ENCODE results near the gene CFHR5. TPM values are rescaled to one million over a fixed set of nuclear protein-coding genes. Genes with fewer than 3 reads are reported as not detected.

Gene CFHR5
- polyA plus RNA-seq, 1 donor from 2014 or later = not detected

- Histone ChIP-seq H3K36me3 (ENCODE audit: insufficient read depth, low read length) (no peaks in the 10 kb centered on the region), H3K27me3 (ENCODE audit: insufficient read depth, low read depth, low read length) (no peaks in the 10 kb centered on the region), H3K9ac (ENCODE audit: low read length) (no peak overlapping the region), H3K9me3 (ENCODE audit: low read length) (no peaks in the 10 kb centered on the region), H3K79me2 (replicated peaks; ENCODE audit: insufficient read depth, low read length) (no peaks in the 10 kb centered on the region), H3K27ac (ENCODE audit: low read length) (no peak overlapping the region), H3K4me2 (ENCODE audit: low read length) (no peak overlapping the region), H3K4me3 (ENCODE audit: low read length) (no peak overlapping the region), H4K20me1 (ENCODE audit: insufficient read depth) (no peaks in the 10 kb centered on the region), H2AFZ (ENCODE audit: low read depth, low read length) (no peak overlapping the region), H3F3A (ENCODE audit: insufficient read depth, low read length, poor library complexity, severe bottlenecking) (no peaks in the 10 kb centered on the region), H3K9me2 (ENCODE audit: insufficient read depth, low read length) (no peaks in the 10 kb centered on the region)
- no peak for TF ChIP-seq REST (IDR thresholded peaks at IDR 0.05; ENCODE audit: borderline replicate concordance)
- TF ChIP-seq EP300 (conservative IDR thresholded peaks at IDR 0.05; ENCODE audit: poor library complexity, severe bottlenecking) = no peak
- TF ChIP-seq RAD21 (conservative IDR thresholded peaks at IDR 0.05) = no peak
- no peak for TF ChIP-seq TAF1 (IDR thresholded peaks at IDR 0.05; ENCODE audit: low read depth)
- no peak for TF ChIP-seq SMC3 (conservative IDR thresholded peaks at IDR 0.05; ENCODE audit: poor library complexity)
- no peak for TF ChIP-seq CTCF (IDR thresholded peaks at IDR 0.05; ENCODE audit: poor library complexity, severe bottlenecking)
- no peak for TF ChIP-seq MXI1 (conservative IDR thresholded peaks at IDR 0.05; ENCODE audit: poor library complexity, severe bottlenecking)
- no peak for TF ChIP-seq EZH2 (IDR thresholded peaks at IDR 0.05; ENCODE audit: borderline replicate concordance, insufficient read depth, low read length, poor library complexity, severe bottlenecking)
- TF ChIP-seq POLR2AphosphoS5 (IDR thresholded peaks at IDR 0.05) = no peak
Observed at GRCh38 chr1:197011614-197012013, 34.3 kb downstream of the CFHR5 start.

GRCh38 chr1:197013234-197013633 lies 35.9 kb downstream of the CFHR5 start:
- H3K9ac ChIP-seq (ENCODE audit: low read length) = no peak overlapping the region
- H3K27me3 ChIP-seq (ENCODE audit: insufficient read depth, low read depth, low read length) = no peaks in the 10 kb centered on the region
- no peak for TF ChIP-seq REST (IDR thresholded peaks at IDR 0.05; ENCODE audit: borderline replicate concordance)
- TF ChIP-seq RAD21 (conservative IDR thresholded peaks at IDR 0.05) = no peak
- TF ChIP-seq EZH2 (IDR thresholded peaks at IDR 0.05; ENCODE audit: borderline replicate concordance, insufficient read depth, low read length, poor library complexity, severe bottlenecking) = no peak
- TF ChIP-seq TAF1 (IDR thresholded peaks at IDR 0.05; ENCODE audit: low read depth) = no peak
- TF ChIP-seq SMC3 (conservative IDR thresholded peaks at IDR 0.05; ENCODE audit: poor library complexity) = no peak
- no peak for TF ChIP-seq EP300 (conservative IDR thresholded peaks at IDR 0.05; ENCODE audit: poor library complexity, severe bottlenecking)
- no peak for TF ChIP-seq POLR2AphosphoS5 (IDR thresholded peaks at IDR 0.05)
- TF ChIP-seq MXI1 (conservative IDR thresholded peaks at IDR 0.05; ENCODE audit: poor library complexity, severe bottlenecking) = no peak
- no peak for TF ChIP-seq CTCF (IDR thresholded peaks at IDR 0.05; ENCODE audit: poor library complexity, severe bottlenecking)
- H3K4me2 ChIP-seq (ENCODE audit: low read length) = no peak overlapping the region
- H3K27ac ChIP-seq (ENCODE audit: low read length) = no peak overlapping the region
- H2AFZ ChIP-seq (ENCODE audit: low read depth, low read length) = no peak overlapping the region
- H3K36me3 ChIP-seq (ENCODE audit: insufficient read depth, low read length) = no peaks in the 10 kb centered on the region
- no peaks in the 10 kb centered on the region for H3K79me2 ChIP-seq (replicated peaks; ENCODE audit: insufficient read depth, low read length)
- no peaks in the 10 kb centered on the region for H3F3A ChIP-seq (ENCODE audit: insufficient read depth, low read length, poor library complexity, severe bottlenecking)
- H3K9me2 ChIP-seq (ENCODE audit: insufficient read depth, low read length) = no peaks in the 10 kb centered on the region
- no peaks in the 10 kb centered on the region for H4K20me1 ChIP-seq (ENCODE audit: insufficient read depth)
- H3K4me3 ChIP-seq (ENCODE audit: low read length) = no peak overlapping the region
- H3K9me3 ChIP-seq (ENCODE audit: low read length) = no peaks in the 10 kb centered on the region
